Lower leg skin (tissue), 3 donors: Measurements from ENCODE around the gene SPON2.

Experiments
- CTCF ChIP-seq, 3 donors: fragments of 450-650 bp; IDR thresholded peaks; one replicate each; pipeline ENCODE4 v1.5.1; 2016; ENCODE audit warnings: antibody characterized with exemption in 3 of 3, mild to moderate bottlenecking in 3 of 3, moderate library complexity in 2 of 3
- POLR2A ChIP-seq, 2 donors: fragments of 450-650 bp; IDR thresholded peaks; one replicate each; pipeline ENCODE4 v1.6.1; 2016 to 2017; ENCODE audit warnings: antibody characterized with exemption in 2 of 2, mild to moderate bottlenecking in 1 of 2, moderate library complexity in 1 of 2

- no peak for TF ChIP-seq CTCF (IDR thresholded peaks at IDR 0.05)
- TF ChIP-seq POLR2A (IDR thresholded peaks at IDR 0.05): no peak
These were observed 19.2 kb upstream of the SPON2 start for GRCh38 chr4:1191621-1192020.
